GM12864 (cell line): ENCODE measurements around the gene HSD17B1.

Experiments used
- DNase-seq: peaks from one replicate; pipeline ENCODE4 v3.0.0-alpha.2; 2011; ENCODE audit warnings: low read depth
- H3K4me3 ChIP-seq: 2 replicates; pipeline ENCODE4 v1.5.1; 2011; ENCODE audit warnings: mild to moderate bottlenecking, low read depth, low read length, control low read depth
- TF ChIP-seq, protein P1 (sequence below): IDR thresholded peaks from 2 replicates; pipeline ENCODE4 v1.5.1; 2011; ENCODE audit warnings: low read depth, mild to moderate bottlenecking, moderate library complexity, low read length, control low read depth, inconsistent platforms; ENCODE audit errors: missing control alignments

The HSD17B1 gene

DNA sequence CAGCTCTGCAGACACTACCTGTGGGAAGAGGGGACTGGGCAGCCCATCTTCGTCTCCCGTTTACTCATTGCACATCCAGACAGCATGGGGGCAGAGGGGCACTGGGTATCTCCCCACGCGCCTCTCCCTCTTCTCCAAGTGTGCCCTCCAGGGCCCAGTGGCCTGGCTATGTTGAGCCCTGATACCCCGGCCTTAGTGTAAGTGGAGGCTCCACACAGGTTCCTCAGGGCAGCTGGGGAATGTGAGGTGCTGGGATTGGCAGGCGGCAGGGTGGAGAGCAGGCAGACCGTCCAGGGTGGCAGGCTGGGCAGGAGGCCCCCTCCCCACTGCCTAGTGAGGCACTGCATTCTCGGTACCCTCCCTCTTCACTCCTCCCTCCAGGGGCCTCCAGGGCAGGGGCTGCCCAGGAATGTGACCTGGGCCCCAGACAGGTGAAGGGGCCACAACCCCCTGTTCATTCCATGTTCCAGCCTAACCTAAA, 29.9 kb upstream of the HSD17B1 start:
- DNase-seq: no peak
- TF ChIP-seq, protein P1, sequence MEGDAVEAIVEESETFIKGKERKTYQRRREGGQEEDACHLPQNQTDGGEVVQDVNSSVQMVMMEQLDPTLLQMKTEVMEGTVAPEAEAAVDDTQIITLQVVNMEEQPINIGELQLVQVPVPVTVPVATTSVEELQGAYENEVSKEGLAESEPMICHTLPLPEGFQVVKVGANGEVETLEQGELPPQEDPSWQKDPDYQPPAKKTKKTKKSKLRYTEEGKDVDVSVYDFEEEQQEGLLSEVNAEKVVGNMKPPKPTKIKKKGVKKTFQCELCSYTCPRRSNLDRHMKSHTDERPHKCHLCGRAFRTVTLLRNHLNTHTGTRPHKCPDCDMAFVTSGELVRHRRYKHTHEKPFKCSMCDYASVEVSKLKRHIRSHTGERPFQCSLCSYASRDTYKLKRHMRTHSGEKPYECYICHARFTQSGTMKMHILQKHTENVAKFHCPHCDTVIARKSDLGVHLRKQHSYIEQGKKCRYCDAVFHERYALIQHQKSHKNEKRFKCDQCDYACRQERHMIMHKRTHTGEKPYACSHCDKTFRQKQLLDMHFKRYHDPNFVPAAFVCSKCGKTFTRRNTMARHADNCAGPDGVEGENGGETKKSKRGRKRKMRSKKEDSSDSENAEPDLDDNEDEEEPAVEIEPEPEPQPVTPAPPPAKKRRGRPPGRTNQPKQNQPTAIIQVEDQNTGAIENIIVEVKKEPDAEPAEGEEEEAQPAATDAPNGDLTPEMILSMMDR: no peak
- H3K4me3 ChIP-seq: no peak overlapping the region

- no peak overlapping the region for H3K4me3 ChIP-seq
- no peak for DNase-seq
- TF ChIP-seq, protein P1: no peak
These were observed 27.5 kb upstream of the HSD17B1 start for GRCh38 chr17:42525221-42525620.

DNA sequence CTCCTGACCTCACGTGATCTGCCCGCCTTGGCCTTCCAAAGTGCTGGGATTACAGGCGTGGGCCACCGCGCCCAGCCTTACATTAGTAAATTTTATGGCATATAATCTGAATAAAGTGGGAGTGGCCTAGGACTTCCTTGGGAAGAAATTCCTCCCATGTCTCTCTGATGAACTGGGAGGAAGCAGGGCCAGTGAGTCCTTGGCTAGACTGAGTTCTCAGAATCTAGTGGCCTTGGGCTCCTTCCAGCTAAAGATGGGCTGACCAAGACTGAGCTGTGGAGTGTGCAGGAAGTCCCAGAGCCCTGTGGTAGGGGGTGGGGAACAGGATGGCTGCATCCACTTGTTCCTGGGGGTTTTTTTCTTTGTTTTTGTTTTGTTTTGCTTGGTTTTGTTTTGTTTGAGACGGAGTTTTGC, 26.7 kb upstream of the HSD17B1 start:
- DNase-seq: no peak
- H3K4me3 ChIP-seq: no peak overlapping the region
- TF ChIP-seq, protein P1: no peak

GRCh38 chr17:42527932-42528331, 24.8 kb upstream of the HSD17B1 start:
- DNase-seq: no peak
- H3K4me3 ChIP-seq: no peak overlapping the region
- TF ChIP-seq, protein P1: no peak

GRCh38 chr17:42529061-42529460, 23.7 kb upstream of the HSD17B1 start:
- no peak overlapping the region for H3K4me3 ChIP-seq
- TF ChIP-seq, protein P1: no peak
- no peak for DNase-seq

GRCh38 chr17:42530952-42531454, 21.7 kb upstream of the HSD17B1 start:
- DNase-seq: no peak
- TF ChIP-seq, protein P1: no peak
- no peak overlapping the region for H3K4me3 ChIP-seq
